HepG2 (cell line): ENCODE measurements around the gene ZNF524. TPM values are rescaled to one million over a fixed set of nuclear protein-coding genes. Genes with fewer than 3 reads are reported as not detected.

Experiments used
- ATAC-seq: fragments of 200-7000 bp; cut with Tn5 transposase; 3 replicates; pipeline ENCODE4 v1.9.1; 2020; ENCODE audit warnings: mild to moderate bottlenecking, moderate library complexity
- BruUV-seq: library from RNA; stranded (reverse); fragments of 400-500 nt; replicated peaks from 2 replicates; lab custom pipeline; 2021; lab: Mats Ljungman, UMichigan
- CTCF ChIA-PET: fragments of 300-600 bp; formaldehyde crosslinking; extraction: SDS; loops from one replicate; lab custom pipeline; 2021; ENCODE audit warnings: low total read pairs, inconsistent platforms, low intra/inter-chr PET ratio; lab: Yijun Ruan, JAX
- POLR2A ChIA-PET: fragments of 350-600 bp; sonication (Branson Sonifier 250); formaldehyde crosslinking; loops from one replicate; lab custom pipeline; 2020; ENCODE audit warnings: antibody characterized with exemption, inconsistent platforms; lab: Yijun Ruan, JAX
- DNase-seq: peaks from one replicate; pipeline ENCODE4 v3.0.0-alpha.2; 2015; ENCODE audit warnings: low spot score
- FAIRE-seq: peaks from 3 replicates; lab custom pipeline; 2011; peaks lifted over from hg19 to GRCh38; lab: Jason Lieb, UNC
- H2AFZ ChIP-seq: one replicate; pipeline ENCODE4 v1.6.1; 2011; ENCODE audit warnings: low read length, inconsistent platforms
- H3K27ac ChIP-seq: fragments of 300-600 bp; 3 replicates; pipeline ENCODE4 v1.8.0; 2011; ENCODE audit warnings: mixed run types, mild to moderate bottlenecking, mixed read lengths, low read length, inconsistent platforms; ENCODE audit not compliant: insufficient read depth; ENCODE audit errors: extremely low read length
- H3K27me3 ChIP-seq, 2 experiments: fragments of 200-600 bp in 1 of 2; 2 replicates in 1 of 2; 3 replicates in 1 of 2; pipeline versions ENCODE4 v1.6.0 to v1.8.0; 2011; ENCODE audit warnings: low read length in 2 of 2, mild to moderate bottlenecking in 2 of 2, moderate library complexity in 2 of 2, inconsistent platforms in 1 of 2; ENCODE audit not compliant: insufficient read depth in 2 of 2, control insufficient read depth in 1 of 2
- H3K36me3 ChIP-seq, 2 experiments: fragments of 200-600 bp in 1 of 2; replicated peaks in 1 of 2; 2 replicates in 1 of 2; 3 replicates in 1 of 2; pipeline versions ENCODE4 v1.5.1 to v1.8.0; 2011; ENCODE audit warnings: low read length in 2 of 2, inconsistent platforms in 1 of 2; ENCODE audit not compliant: insufficient read depth in 2 of 2, control insufficient read depth in 1 of 2
- H3K4me1 ChIP-seq: 2 replicates; pipeline ENCODE4 v1.5.1; 2012; ENCODE audit warnings: low read length, inconsistent platforms; ENCODE audit not compliant: insufficient read depth
- H3K4me2 ChIP-seq: 2 replicates; pipeline ENCODE4 v1.6.0; 2011; ENCODE audit warnings: low read depth, low read length, inconsistent platforms
- H3K4me3 ChIP-seq, 3 experiments: fragments of 200-600 bp in 1 of 3; sonication (generic), shearing (Covaris generic) in 1 of 3; replicated peaks in 1 of 3; 2 replicates each; pipeline ENCODE4 v1.5.1; 2011 to 2016; ENCODE audit warnings: low read length in 3 of 3, inconsistent platforms in 2 of 3, low read depth in 2 of 3, mild to moderate bottlenecking in 2 of 3, control low read depth in 1 of 3, mixed read lengths in 1 of 3; ENCODE audit not compliant: insufficient read depth in 1 of 3
- H3K79me2 ChIP-seq: one replicate; pipeline ENCODE4 v1.6.1; 2011; ENCODE audit warnings: low read length, inconsistent platforms; ENCODE audit not compliant: insufficient read depth
- H3K9ac ChIP-seq: 2 replicates; pipeline ENCODE4 v1.6.0; 2011; ENCODE audit warnings: mild to moderate bottlenecking, low read depth, low read length, inconsistent platforms; ENCODE audit not compliant: insufficient read depth
- H3K9me3 ChIP-seq: 2 replicates; pipeline ENCODE4 v1.5.1; 2012; ENCODE audit warnings: mild to moderate bottlenecking, low read length
- H4K20me1 ChIP-seq: 2 replicates; pipeline ENCODE4 v1.6.0; 2011; ENCODE audit warnings: inconsistent platforms, mild to moderate bottlenecking, low read length, moderate library complexity; ENCODE audit not compliant: insufficient read depth
- AGO2 ChIP-seq: fragments of 200-400 bp; formaldehyde crosslinking; optimal IDR thresholded peaks from 2 replicates; pipeline ENCODE3; 2017; ENCODE audit warnings: mild to moderate bottlenecking, low read depth, low read length, moderate library complexity
- CREM ChIP-seq, 2 experiments: sonication (generic) in 1 of 2; formaldehyde crosslinking in 1 of 2; IDR thresholded peaks; 2 replicates each; pipeline versions ENCODE4 v1.4.0 to v1.6.1; 2016 to 2020; ENCODE audit warnings: antibody characterized with exemption in 1 of 2, mild to moderate bottlenecking in 1 of 2, missing genetic modification reagents in 1 of 2
- HMGXB3 ChIP-seq: sonication (generic); formaldehyde crosslinking; IDR thresholded peaks from 2 replicates; pipeline ENCODE4 v1.4.0; 2020; ENCODE audit warnings: missing genetic modification reagents, borderline replicate concordance
- POLR2G ChIP-seq: fragments of 200-400 bp; formaldehyde crosslinking; IDR thresholded peaks from 2 replicates; pipeline ENCODE4 v1.6.1; 2018; ENCODE audit warnings: mild to moderate bottlenecking, low read depth, low read length, moderate library complexity
- ZNF687 ChIP-seq: sonication (generic); formaldehyde crosslinking; IDR thresholded peaks from 2 replicates; pipeline ENCODE4 v1.5.1; 2020; ENCODE audit warnings: mild to moderate bottlenecking, missing genetic modification reagents, moderate library complexity
- WGBS: methylation state at CpG from one replicate; pipeline ENCODE4 v1.1.6; 2017; ENCODE audit warnings: low lambda C conversion rate; 5-methylcytosine and 5-hydroxymethylcytosine counted together
- in situ Hi-C: cut with HindIII; loops from 2 replicates; pipeline ENCODE4 v1.10.0; 2017; ENCODE audit warnings: low pct_unique_long_range_greater_than_20kb; ENCODE audit not compliant: extremely low pct_ligation_motif_present
- intact Hi-C: fragments of 100-400 bp; cut with micrococcal nuclease; formaldehyde crosslinking; loops from one replicate; pipeline ENCODE4 v1.10.0; 2022; ENCODE audit not compliant: unreplicated experiment
- polyA plus RNA-seq, 8 experiments: library from polyadenylated mRNA; depleted of rRNA in 3 of 8; stranded (reverse) in 7 of 8; unstranded in 1 of 8; fragments of >200 nt; fragmentation: Illumina TruSeq in 4 of 8; extraction: Trizol in 4 of 8; gene quantifications; 2 replicates each; pipeline versions ENCODE4 v1.2.1 to v1.2.3, GENCODE V29; 2011 to 2016; ENCODE audit warnings: low read depth in 4 of 8, missing spikeins in 1 of 8, mixed read lengths in 1 of 8; ENCODE audit not compliant: insufficient read depth in 1 of 8
- total RNA-seq, 5 experiments: library from RNA; depleted of rRNA; stranded (reverse); fragments of >200 nt; fragmentation: Illumina TruSeq; extraction: Trizol; gene quantifications; 2 replicates each; pipeline ENCODE4 v1.2.3, GENCODE V29; 2016; ENCODE audit warnings: low read depth in 1 of 5

The ZNF524 gene
- total and polyA plus RNA-seq, 2 of the 13 experiments (the other 11 are each of a cell fraction or from before 2014, with no cell fraction given) = 3.2 to 4.6 TPM

GRCh38 chr19:55601084-55601483 is 996 bp downstream of the ZNF524 start (continued):
- TF ChIP-seq HMGXB3 (CRISPR knock-in tag) (no peak), CREM (IDR thresholded peaks at IDR 0.05) (no peak), CREM (CRISPR knock-in tag; IDR thresholded peaks at IDR 0.05) (0 out of 2 replicates have a peak, but pooled peaks have one; percentile 1)
- TF ChIP-seq, all 625 proteins: peak for 8

- Histone ChIP-seq H3K9me3 (no peaks in the 10 kb centered on the region), H3K36me3 (peaks cover 0 to 6% of the 10 kb centered on the region in 2 experiments; a peak in 3 of 5 replicates), H4K20me1 (0 out of 2 replicates have a peak, but pooled peaks cover 6% of the 10 kb centered on the region), H3K27ac (peak overlapping the region; percentile 98), H3K4me3 (no peak overlapping the region), H3K4me1 (peaks cover 53% of the 10 kb centered on the region), H2AFZ (no peak overlapping the region), H3K79me2 (peaks cover 12% of the 10 kb centered on the region), H3K27me3 (no peaks in the 10 kb centered on the region; a peak in 1 of 5 replicates), H3K9ac (peak overlapping the region; percentile 75; the same call in 1 of the 2 replicates), H3K4me2 (no peak overlapping the region)
- FAIRE-seq = no peak
- BruUV-seq = no TSS peak
- ATAC-seq = no peak
- WGBS = 95% methylated on average over 32 of the region's 60 CpGs
- TF ChIP-seq AGO2 = peak; percentile 37
- TF ChIP-seq ZNF687 = peak; percentile 10; the same call in 1 of the 2 replicates
- TF ChIP-seq POLR2G = no peak
- ChIA-PET CTCF (no interaction called here), POLR2A (interaction anchor here (1.2 to 4.9 kb wide), 2 partner anchors 17 to 55 kb away, joined by 3 to 66 read pairs; no protein-coding TSS in a partner anchor)
- no peak for DNase-seq
- intact Hi-C loops = loop anchor here (10.0 kb wide), 1 partner anchor 48 kb away; no protein-coding TSS in a partner anchor
- in situ Hi-C loops = no loop called here
Observed at GRCh38 chr19:55602104-55603001, 2.3 kb downstream of the ZNF524 start.
